Measurements from ENCODE around the gene SLC51A.

DNA sequence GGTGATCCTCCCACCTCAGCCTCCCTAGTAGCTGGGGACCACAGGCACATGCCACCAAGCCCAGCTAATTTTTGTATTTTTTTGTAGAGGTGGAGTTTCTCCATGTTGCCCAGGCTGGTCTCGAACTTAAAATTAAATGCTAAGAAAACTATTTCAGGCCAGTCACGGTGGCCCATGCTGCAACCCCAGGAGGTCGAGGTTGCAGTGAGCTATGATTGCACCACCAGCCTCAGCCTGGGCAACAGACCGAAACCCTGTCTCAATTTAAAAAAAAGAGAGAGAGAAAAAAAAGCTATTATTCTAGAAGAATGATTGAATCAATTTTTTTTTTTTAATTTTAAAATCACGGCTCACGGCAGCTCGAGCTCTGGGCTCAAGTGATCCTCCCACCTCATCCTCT is 4.7 kb downstream of the SLC51A start:
- TF ChIP-seq, protein P1, sequence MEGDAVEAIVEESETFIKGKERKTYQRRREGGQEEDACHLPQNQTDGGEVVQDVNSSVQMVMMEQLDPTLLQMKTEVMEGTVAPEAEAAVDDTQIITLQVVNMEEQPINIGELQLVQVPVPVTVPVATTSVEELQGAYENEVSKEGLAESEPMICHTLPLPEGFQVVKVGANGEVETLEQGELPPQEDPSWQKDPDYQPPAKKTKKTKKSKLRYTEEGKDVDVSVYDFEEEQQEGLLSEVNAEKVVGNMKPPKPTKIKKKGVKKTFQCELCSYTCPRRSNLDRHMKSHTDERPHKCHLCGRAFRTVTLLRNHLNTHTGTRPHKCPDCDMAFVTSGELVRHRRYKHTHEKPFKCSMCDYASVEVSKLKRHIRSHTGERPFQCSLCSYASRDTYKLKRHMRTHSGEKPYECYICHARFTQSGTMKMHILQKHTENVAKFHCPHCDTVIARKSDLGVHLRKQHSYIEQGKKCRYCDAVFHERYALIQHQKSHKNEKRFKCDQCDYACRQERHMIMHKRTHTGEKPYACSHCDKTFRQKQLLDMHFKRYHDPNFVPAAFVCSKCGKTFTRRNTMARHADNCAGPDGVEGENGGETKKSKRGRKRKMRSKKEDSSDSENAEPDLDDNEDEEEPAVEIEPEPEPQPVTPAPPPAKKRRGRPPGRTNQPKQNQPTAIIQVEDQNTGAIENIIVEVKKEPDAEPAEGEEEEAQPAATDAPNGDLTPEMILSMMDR (IDR thresholded peaks at IDR 0.05; ENCODE audit: extremely low read depth in 1 of 2, insufficient read depth in 1 of 2, low read depth in 1 of 2, low read length in 2 of 2), result no peak
- TF ChIP-seq POLR2A (IDR thresholded peaks at IDR 0.05; ENCODE audit: low read depth, low read length), result no peak
- no peak for TF ChIP-seq JUN (IDR thresholded peaks at IDR 0.05; ENCODE audit: borderline replicate concordance, insufficient read depth, insufficient read length, low read depth)
- TF ChIP-seq, protein P2, sequence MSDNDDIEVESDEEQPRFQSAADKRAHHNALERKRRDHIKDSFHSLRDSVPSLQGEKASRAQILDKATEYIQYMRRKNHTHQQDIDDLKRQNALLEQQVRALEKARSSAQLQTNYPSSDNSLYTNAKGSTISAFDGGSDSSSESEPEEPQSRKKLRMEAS (IDR thresholded peaks at IDR 0.05; ENCODE audit: insufficient read depth, insufficient read length), result no peak
- no peak for TF ChIP-seq POLR2AphosphoS5 (IDR thresholded peaks at IDR 0.05; ENCODE audit: insufficient read depth, low read depth, low read length)
- TF ChIP-seq EZH2 (IDR thresholded peaks at IDR 0.05; ENCODE audit: borderline replicate concordance, low read depth, low read length, severe bottlenecking), result no peak

All from endothelial cell of umbilical vein (primary cell).